Dendritic cell treated with granulocyte-macrophage colony-stimulating factor and Interleukin-4, amounts not matched to agents 40 ng/mL and 50 ng/mL, for 4 days (primary cell): ENCODE data around the gene SDSL.

Source experiments
- H3K27ac Mint-ChIP-seq: one replicate; pipeline ENCODE4 v1.8.0; 2022; ENCODE audit warnings: mild to moderate bottlenecking, mixed read lengths
- H3K27me3 Mint-ChIP-seq: one replicate; pipeline ENCODE4 v1.8.0; 2022; ENCODE audit warnings: mild to moderate bottlenecking, mixed read lengths
- H3K36me3 Mint-ChIP-seq: one replicate; pipeline ENCODE4 v1.8.0; 2022; ENCODE audit warnings: low read depth, mixed read lengths
- H3K4me1 Mint-ChIP-seq: one replicate; pipeline ENCODE4 v1.8.0; 2022; ENCODE audit warnings: low read depth, mixed read lengths
- H3K4me3 Mint-ChIP-seq: one replicate; pipeline ENCODE4 v1.8.0; 2022; ENCODE audit warnings: mild to moderate bottlenecking, moderate library complexity, mixed read lengths
- H3K9me3 Mint-ChIP-seq: one replicate; pipeline ENCODE4 v1.8.0; 2022; ENCODE audit warnings: mixed read lengths
- intact Hi-C: fragments of 100-400 bp; cut with micrococcal nuclease; formaldehyde crosslinking; loops from one replicate; pipeline ENCODE4 v1.15.0; 2022

SDSL gene

DNA sequence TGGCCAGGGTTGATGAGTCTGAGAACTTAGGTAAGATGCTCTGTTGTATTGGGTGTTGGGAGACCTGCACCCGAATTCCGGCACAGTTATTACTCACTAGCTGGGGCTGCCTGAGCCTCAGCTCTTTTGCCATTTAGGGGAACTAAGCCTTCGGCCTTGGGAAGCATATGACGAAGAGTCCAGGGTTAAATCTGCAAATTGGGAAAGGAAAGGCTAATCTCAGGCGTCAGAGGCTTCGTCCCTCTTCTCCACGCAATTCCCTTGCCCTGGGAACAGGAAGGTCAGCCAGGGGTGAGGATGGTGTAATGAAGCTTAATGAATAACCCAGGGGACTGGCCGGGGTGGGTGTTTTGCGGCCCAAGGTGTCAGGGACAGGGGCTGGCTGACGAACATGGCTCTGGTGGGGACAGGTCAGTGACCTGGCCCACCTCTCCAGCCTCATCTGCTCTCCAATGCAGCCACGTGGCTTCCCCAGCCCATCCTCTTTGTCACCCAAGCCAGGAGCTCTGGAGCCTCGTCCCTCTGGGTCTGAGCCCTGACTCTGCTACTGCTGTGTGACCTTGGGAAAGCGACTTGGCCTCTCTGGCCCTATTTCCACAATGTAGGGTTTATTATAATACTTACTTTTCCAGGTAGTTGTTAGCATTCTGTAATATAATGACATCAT, 3.8 kb upstream of the SDSL start:
- peak overlapping the region; percentile 70 for H3K27ac Mint-ChIP-seq
- intact Hi-C loops: no loop called here
- no peaks in the 10 kb centered on the region for H3K27me3 Mint-ChIP-seq
- no peaks in the 10 kb centered on the region for H3K9me3 Mint-ChIP-seq
- no peak overlapping the region for H3K4me3 Mint-ChIP-seq
- H3K36me3 Mint-ChIP-seq: peaks cover 6% of the 10 kb centered on the region
- peaks cover 74% of the 10 kb centered on the region for H3K4me1 Mint-ChIP-seq

DNA sequence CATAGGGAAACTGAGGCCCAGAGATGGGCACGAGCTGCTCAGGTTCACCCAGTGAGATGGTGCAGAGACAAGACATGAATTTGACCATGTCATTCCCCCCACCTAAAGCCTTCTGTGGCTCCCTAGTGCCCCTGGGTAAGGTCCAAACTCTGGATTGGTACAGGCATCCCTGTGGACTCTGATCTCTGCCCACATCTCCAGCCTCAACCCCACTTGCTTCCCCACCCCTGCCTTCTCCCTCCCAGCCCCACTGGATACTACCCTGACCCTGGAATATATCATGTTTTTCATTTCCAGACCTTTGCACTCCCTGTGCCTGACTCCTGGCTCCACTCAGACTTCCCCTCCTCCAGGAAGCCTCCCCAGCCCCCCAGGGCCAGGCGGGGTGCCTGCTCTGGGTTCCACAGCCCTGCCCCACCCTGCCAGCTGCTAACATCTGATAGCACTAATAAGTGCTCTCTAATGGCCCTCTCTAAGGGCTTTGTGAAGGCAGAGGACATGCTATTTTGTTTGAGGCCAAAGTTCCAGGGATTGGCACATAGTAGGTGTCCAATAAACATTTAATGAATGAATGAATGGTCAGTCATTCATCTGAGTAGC, 1.1 kb upstream of the SDSL start:
- Mint-ChIP-seq H3K27me3 (no peaks in the 10 kb centered on the region), H3K9me3 (no peaks in the 10 kb centered on the region), H3K36me3 (peaks cover 6% of the 10 kb centered on the region), H3K4me3 (no peak overlapping the region), H3K27ac (peak overlapping the region; percentile 97), H3K4me1 (peaks cover 80% of the 10 kb centered on the region)
- intact Hi-C loops: no loop called here

DNA sequence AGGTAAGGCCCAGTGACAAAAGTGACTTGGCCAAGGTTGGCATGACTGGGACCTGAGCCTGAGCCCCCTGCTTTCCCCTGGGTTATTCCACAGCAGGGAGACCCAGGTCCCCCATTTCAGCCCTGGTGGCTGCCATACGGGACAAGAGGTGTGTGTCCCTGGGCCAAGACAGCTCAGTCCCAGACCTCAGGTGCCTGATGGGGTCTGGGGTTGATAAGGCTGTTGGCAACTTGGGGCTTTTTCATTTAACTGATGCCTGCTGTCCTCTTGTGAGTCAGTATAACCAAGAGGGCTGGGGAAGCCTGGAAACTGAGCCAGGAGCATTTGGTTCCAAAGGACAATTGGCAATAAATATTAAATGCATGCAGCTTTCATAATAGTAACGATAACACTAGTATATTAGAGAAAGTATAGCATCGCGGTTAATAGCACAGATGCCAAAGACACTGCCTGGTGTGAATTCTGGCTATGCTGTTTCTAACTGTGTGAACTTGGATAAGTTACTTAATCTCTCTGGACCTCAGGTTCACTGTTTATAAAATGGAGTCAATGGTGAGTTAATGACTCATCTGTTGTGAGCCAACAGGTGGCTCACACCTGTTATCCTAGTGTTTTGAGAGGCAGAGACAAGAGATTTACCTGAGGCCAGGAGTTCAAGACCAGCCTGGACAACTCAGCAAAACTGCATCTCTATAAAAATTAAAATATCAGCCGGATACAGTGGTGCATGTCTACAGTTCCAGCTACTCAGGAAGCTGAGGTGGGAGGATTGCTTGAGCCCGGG, 898 bp downstream of the SDSL start:
- peak overlapping the region; percentile 97 for H3K4me3 Mint-ChIP-seq
- peak overlapping the region; percentile 97 for H3K27ac Mint-ChIP-seq
- peaks cover 6% of the 10 kb centered on the region for H3K36me3 Mint-ChIP-seq
- peaks cover 68% of the 10 kb centered on the region for H3K4me1 Mint-ChIP-seq
- H3K27me3 Mint-ChIP-seq: peaks cover 7% of the 10 kb centered on the region
- intact Hi-C loops: loop anchor here (1.0 to 2.0 kb wide), 2 partner anchors 64 to 89 kb away; partner anchors contain the start of gene PLBD2
- no peaks in the 10 kb centered on the region for H3K9me3 Mint-ChIP-seq

DNA sequence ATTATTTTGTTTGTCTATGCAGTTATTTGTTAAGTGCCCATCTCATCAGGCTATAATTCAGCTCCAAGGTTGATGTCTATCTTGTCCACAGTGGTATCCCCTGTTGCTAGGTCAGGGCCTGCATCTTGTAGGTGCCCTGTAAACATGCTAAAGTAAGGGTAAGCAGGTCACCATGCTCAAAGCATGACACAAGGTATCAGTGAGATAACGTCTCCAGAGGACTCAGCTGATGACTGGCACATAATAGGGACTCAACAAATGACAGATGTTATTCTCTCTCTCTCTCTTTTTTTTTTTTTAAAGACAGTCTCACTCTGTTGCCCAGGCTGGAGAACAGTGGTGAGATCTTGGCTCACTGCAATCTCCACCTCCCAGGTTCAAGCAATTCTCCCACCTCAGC, 2.3 kb downstream of the SDSL start:
- no peaks in the 10 kb centered on the region for H3K9me3 Mint-ChIP-seq
- peaks cover 57% of the 10 kb centered on the region for H3K4me1 Mint-ChIP-seq
- H3K36me3 Mint-ChIP-seq: peaks cover 6% of the 10 kb centered on the region
- peaks cover 9% of the 10 kb centered on the region for H3K27me3 Mint-ChIP-seq
- no peak overlapping the region for H3K4me3 Mint-ChIP-seq
- intact Hi-C loops: no loop called here
- no peak overlapping the region for H3K27ac Mint-ChIP-seq

DNA sequence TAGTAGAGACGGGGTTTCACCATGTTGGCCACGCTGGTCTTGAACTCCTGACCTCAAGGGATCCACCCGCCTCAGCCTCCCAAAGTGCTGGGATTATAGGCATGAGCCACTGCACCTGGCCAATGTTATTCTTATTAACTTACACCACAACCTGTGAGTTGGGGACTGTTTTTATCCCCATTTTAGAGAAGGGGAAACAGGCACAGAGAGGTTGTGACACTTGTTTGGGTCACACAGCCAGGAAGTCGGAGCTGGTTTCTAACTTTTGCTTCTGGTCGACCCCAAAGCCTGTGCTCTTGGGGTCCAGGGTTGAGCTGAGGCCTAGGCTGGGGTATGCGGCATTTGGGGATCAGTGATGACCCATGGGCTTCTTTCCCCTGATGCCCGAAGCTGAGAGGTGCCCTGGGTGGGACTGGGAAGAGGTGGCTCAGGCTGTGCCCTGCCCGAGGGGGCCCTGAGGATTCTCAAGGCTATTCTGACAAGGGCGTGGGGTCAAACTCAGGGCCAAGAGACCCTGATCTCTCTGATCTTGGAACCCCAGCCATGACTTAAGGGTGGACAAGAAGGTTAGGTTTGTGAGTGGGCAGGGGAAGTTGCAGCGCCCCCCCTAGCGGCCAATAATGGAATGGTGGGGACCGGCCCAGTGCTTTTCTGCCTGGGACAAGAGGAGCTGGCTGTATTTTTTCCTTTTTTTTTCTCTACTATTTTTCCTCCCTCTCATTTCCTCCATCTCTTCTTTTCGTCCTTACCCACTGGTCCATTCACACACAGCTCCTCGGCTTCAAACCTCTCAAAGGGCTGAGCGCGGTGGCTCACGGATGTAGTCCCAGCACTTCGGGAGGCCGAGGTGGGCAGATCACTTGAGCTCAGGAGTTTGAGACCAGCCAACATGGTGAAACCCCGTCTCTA, 3.0 kb downstream of the SDSL start:
- no peak overlapping the region for H3K27ac Mint-ChIP-seq
- peaks cover 6% of the 10 kb centered on the region for H3K36me3 Mint-ChIP-seq
- H3K4me1 Mint-ChIP-seq: peaks cover 57% of the 10 kb centered on the region
- H3K27me3 Mint-ChIP-seq: peaks cover 11% of the 10 kb centered on the region
- no peak overlapping the region for H3K4me3 Mint-ChIP-seq
- peaks cover 6% of the 10 kb centered on the region for H3K9me3 Mint-ChIP-seq
- intact Hi-C loops: loop anchor here (1.0 kb wide), 1 partner anchor 113 kb away; no protein-coding TSS in a partner anchor

DNA sequence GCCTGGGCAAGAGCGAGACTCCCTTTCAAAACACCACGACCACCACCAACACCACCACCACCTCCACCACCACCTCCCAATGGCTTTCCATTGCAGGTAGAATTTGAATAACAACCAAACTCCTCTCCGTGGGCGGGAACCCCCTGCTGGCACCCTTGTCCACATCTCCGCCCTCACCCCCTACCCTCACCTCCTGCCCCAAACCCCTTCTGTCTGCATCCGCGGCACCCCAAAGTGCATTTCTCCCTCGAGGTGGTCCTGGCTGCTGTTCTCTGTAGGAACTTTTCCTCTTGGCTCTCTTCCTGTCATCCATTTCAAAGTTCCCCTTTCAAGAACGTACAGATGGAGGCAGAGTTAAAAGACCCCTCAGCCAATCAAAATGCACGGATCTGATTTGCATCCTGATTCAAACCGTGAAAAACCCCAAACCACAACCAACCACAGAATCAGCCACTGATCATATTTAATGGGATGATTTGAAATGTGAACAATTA, 3.8 kb downstream of the SDSL start:
- Mint-ChIP-seq H3K36me3 (peaks cover 6% of the 10 kb centered on the region), H3K27me3 (peaks cover 17% of the 10 kb centered on the region), H3K4me1 (peaks cover 49% of the 10 kb centered on the region), H3K9me3 (peaks cover 8% of the 10 kb centered on the region), H3K4me3 (no peak overlapping the region), H3K27ac (no peak overlapping the region)
- intact Hi-C loops: loop anchor here (1.0 kb wide), 1 partner anchor 114 kb away; no protein-coding TSS in a partner anchor

DNA sequence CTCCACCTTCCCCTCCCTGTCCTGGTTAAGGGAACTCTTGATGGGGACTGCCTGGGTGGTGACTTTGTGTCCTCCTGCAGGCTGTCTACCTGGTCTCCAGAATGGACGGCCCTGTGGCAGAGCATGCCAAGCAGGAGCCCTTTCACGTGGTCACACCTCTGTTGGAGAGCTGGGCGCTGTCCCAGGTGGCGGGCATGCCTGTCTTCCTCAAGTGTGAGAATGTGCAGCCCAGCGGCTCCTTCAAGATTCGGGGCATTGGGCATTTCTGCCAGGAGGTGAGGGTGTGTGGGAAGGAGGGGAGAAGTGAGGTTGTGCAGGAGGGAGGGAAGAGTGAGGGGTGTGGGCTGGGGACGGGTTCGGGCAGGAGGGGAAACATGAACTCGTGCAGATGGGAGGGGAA, 5.7 kb downstream of the SDSL start:
- peaks cover 8% of the 10 kb centered on the region for H3K9me3 Mint-ChIP-seq
- H3K36me3 Mint-ChIP-seq: no peaks in the 10 kb centered on the region
- intact Hi-C loops: no loop called here
- no peak overlapping the region for H3K27ac Mint-ChIP-seq
- H3K4me1 Mint-ChIP-seq: peaks cover 31% of the 10 kb centered on the region
- no peak overlapping the region for H3K4me3 Mint-ChIP-seq
- H3K27me3 Mint-ChIP-seq: peaks cover 20% of the 10 kb centered on the region

DNA sequence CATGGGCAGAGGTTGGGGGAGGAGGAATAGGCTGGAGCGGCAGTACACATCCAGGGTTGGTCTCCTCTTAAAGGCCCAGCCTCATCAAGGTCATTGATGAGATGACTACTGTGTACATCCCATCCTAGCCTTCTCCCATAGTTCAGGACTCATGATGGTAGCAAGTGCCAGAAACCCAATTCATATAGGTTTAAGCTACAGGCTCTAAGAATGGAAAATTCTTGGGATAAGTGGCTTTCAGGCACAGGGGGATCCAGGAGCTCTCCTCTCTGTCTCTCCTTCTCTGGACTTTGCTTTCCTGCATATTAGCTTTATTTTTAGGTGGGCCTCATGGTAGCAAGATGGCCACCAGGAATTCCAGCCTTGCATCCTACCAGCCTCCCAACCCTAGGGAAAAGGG, 6.3 kb downstream of the SDSL start:
- Mint-ChIP-seq H3K9me3 (peaks cover 8% of the 10 kb centered on the region), H3K27me3 (peaks cover 20% of the 10 kb centered on the region), H3K36me3 (no peaks in the 10 kb centered on the region), H3K4me1 (peaks cover 25% of the 10 kb centered on the region), H3K4me3 (no peak overlapping the region), H3K27ac (no peak overlapping the region)
- intact Hi-C loops: no loop called here

DNA sequence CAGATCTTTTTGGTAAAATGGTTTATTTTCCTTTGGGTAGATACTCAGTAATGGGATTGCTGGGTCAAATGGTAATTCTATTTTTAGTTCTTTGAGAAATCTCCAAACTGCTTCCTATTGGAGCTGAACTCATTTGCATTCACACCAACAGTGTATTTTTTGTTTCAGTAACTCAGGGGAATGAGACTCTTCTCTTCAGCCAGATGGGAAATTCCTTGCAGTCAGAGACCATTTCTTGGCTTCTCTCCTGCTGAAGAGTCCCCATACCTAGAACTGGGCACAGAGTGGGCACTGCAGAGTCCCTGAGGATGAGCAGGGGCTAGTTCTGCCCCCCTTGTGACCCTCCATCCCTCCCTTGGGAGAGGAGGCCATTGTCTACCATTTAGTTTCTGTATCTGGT, 10.8 kb downstream of the SDSL start:
- Mint-ChIP-seq H3K4me1 (no peaks in the 10 kb centered on the region), H3K27me3 (peaks cover 15% of the 10 kb centered on the region), H3K36me3 (no peaks in the 10 kb centered on the region), H3K9me3 (peaks cover 8% of the 10 kb centered on the region), H3K4me3 (no peak overlapping the region), H3K27ac (no peak overlapping the region)
- intact Hi-C loops: no loop called here

DNA sequence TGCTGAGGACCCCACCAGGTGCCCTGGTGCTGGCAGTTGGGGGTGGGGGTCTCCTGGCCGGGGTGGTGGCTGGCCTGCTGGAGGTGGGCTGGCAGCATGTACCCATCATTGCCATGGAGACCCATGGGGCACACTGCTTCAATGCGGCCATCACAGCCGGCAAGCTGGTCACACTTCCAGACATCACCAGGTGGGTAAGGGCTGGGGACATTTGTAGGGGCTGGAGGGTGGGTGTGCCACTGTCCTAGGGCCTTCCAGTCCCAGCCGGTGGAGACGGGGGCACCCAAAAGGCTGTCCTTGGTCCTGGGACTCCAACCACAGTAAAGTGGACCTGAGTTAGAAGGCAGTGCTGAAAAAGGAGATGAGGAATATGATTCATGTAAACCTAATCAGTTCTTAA, 13.2 kb downstream of the SDSL start:
- H3K4me1 Mint-ChIP-seq: no peaks in the 10 kb centered on the region
- H3K36me3 Mint-ChIP-seq: no peaks in the 10 kb centered on the region
- intact Hi-C loops: no loop called here
- no peaks in the 10 kb centered on the region for H3K9me3 Mint-ChIP-seq
- no peak overlapping the region for H3K4me3 Mint-ChIP-seq
- H3K27ac Mint-ChIP-seq: no peak overlapping the region
- H3K27me3 Mint-ChIP-seq: peaks cover 14% of the 10 kb centered on the region

DNA sequence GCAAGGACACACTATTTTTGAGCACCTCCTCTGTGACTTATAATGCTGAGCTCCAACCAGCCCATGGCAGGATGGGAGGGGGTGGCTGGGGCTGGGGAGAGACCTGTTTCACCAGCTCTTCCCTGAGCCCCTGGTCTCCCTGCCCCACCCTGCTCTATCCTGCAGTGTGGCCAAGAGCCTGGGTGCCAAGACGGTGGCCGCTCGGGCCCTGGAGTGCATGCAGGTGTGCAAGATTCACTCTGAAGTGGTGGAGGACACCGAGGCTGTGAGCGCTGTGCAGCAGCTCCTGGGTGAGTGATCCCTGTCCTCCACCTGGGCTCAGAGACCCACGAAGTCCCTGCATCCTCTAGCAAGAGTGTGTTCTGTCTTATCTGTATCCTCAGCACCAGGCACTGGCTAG, 14.4 kb downstream of the SDSL start:
- no peak overlapping the region for H3K4me3 Mint-ChIP-seq
- peaks cover 13% of the 10 kb centered on the region for H3K27me3 Mint-ChIP-seq
- intact Hi-C loops: no loop called here
- no peaks in the 10 kb centered on the region for H3K4me1 Mint-ChIP-seq
- H3K27ac Mint-ChIP-seq: no peak overlapping the region
- no peaks in the 10 kb centered on the region for H3K9me3 Mint-ChIP-seq
- no peaks in the 10 kb centered on the region for H3K36me3 Mint-ChIP-seq

DNA sequence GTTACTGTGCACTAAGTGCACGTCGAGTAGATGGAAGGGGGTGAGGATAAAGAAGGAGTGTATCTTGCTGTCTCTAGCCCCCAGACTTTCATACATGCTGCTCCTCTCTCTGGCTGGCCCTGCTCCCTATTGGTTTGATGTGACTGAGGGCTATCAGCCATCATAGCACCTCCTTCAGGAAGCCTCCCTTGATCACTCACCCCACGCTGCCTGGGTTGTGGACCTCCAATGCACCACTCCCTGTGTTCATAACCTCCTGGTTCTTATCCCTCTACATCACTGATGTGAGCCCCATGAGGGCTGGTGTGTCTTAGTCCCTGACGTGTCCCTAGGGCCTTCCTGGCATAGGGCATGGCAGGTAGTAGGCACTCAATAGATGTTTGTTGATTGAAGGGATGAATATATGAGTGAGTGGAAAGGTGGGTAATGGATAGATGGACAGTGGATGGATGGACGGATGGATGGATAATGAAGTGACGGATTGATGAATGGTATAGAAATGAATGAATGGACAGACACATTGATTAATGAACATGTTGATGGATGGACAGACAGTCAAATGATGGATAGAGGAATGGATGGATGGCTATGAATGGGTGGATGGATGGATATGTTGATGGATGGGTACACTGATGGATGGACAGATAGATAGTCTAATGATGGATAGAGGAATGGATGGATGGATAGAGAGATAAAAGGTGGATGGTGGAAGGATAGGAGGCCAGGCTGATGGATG, 15.0 kb downstream of the SDSL start:
- H3K27me3 Mint-ChIP-seq: peaks cover 13% of the 10 kb centered on the region
- no peaks in the 10 kb centered on the region for H3K36me3 Mint-ChIP-seq
- no peaks in the 10 kb centered on the region for H3K4me1 Mint-ChIP-seq
- H3K9me3 Mint-ChIP-seq: no peaks in the 10 kb centered on the region
- no peak overlapping the region for H3K4me3 Mint-ChIP-seq
- no peak overlapping the region for H3K27ac Mint-ChIP-seq
- intact Hi-C loops: no loop called here

DNA sequence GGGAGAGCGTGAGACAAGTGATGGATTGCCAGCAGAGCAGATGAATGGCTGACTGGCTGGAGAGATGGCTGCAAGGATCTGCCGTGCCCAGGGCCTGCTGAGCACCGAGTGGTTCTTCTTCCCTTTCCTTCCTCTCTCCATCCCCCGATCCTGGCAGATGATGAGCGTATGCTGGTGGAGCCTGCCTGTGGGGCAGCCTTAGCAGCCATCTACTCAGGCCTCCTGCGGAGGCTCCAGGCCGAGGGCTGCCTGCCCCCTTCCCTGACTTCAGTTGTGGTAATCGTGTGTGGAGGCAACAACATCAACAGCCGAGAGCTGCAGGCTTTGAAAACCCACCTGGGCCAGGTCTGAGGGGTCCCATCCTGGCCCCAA, 15.5 kb downstream of the SDSL start:
- intact Hi-C loops: no loop called here
- H3K4me1 Mint-ChIP-seq: no peaks in the 10 kb centered on the region
- no peak overlapping the region for H3K4me3 Mint-ChIP-seq
- no peak overlapping the region for H3K27ac Mint-ChIP-seq
- no peaks in the 10 kb centered on the region for H3K36me3 Mint-ChIP-seq
- H3K9me3 Mint-ChIP-seq: no peaks in the 10 kb centered on the region
- H3K27me3 Mint-ChIP-seq: peaks cover 12% of the 10 kb centered on the region
